Measurements from ENCODE around the gene STYXL1.

STYXL1 gene

DNA sequence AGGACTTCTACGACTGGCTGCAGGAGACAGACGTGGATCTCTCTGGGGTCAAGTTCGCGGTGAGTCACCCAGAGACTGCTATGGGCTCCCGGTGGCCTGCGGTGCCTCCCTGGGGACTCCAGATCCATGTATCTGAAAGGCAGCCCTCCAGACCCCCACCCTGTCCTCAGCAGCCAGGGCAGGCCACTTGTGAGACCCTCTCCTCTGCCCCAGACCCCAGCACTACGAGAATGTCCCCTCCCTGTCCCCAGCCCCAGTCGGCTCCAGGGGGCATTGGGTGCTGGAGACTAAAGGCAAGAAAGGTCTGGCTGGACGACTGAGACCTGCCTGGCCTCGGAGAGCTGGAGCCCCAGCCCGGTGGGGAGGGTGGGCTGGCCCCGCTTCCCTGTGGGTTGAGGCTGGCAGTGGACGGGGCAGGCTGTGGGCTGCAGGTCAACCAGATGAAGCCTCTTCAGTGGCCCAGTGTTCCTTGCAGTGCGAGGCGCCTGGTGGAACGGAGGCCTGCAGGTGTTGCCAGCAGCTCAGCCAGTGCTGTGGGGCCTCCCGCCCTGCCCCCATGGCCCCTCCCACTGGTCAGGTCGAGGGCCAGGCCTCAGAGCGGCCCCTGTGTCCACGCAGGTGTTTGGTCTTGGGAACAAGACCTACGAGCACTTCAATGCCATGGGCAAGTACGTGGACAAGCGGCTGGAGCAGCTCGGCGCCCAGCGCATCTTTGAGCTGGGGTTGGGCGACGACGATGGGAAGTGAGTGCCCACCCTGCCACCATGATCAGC is 67.2 kb downstream of the STYXL1 start:
- H3K9ac ChIP-seq (ENCODE audit: low read length), result no peak overlapping the region
- no peak overlapping the region for H3K18ac ChIP-seq (ENCODE audit: low read depth in 1 of 2, low read length in 2 of 2)

GRCh38 chr7:75979759-75980429 is 67.9 kb downstream of the STYXL1 start:
- H3K27me3 ChIP-seq (ENCODE audit: control insufficient read depth in 1 of 2, insufficient read depth in 1 of 2, low read length in 2 of 2), result no peaks in the 10 kb centered on the region
- WGBS, result 95% methylated on average over 21 of the region's 22 CpGs
- no peak overlapping the region for H3K9ac ChIP-seq (ENCODE audit: low read length)
- H3K4me1 ChIP-seq (ENCODE audit: control insufficient read depth, insufficient read depth, low read depth, low read length), result peaks cover 21% of the 10 kb centered on the region
- H3K4ac ChIP-seq (ENCODE audit: low read depth in 1 of 2, low read length in 2 of 2), result no peak overlapping the region
- peaks cover 57 to 59% of the 10 kb centered on the region in 2 experiments for H3K36me3 ChIP-seq (ENCODE audit: control insufficient read depth in 1 of 2, insufficient read depth in 2 of 2, low read depth in 1 of 2, low read length in 2 of 2)
- no peaks in the 10 kb centered on the region for H3K79me1 ChIP-seq (replicated peaks; ENCODE audit: low read length, poor library complexity, severe bottlenecking)
- no peak overlapping the region for H4K8ac ChIP-seq (ENCODE audit: low read length)
- no peak overlapping the region for H2AK5ac ChIP-seq (ENCODE audit: low read length, severe bottlenecking)
- no peak overlapping the region for H3K4me2 ChIP-seq (ENCODE audit: low read length, poor library complexity, severe bottlenecking)
- no peak overlapping the region for H2BK12ac ChIP-seq (ENCODE audit: low read length in 2 of 2)
- no peak overlapping the region for H2BK120ac ChIP-seq (ENCODE audit: low read depth, low read length)
- no peak overlapping the region for H3K27ac ChIP-seq (ENCODE audit: low read length, poor library complexity, severe bottlenecking)
- H3K9me3 ChIP-seq (ENCODE audit: control insufficient read depth, low read length), result no peaks in the 10 kb centered on the region
- no peak overlapping the region for H3K18ac ChIP-seq (ENCODE audit: low read depth in 1 of 2, low read length in 2 of 2)
- H3K14ac ChIP-seq (ENCODE audit: low read length in 2 of 2), result no peak overlapping the region
- H2AFZ ChIP-seq (ENCODE audit: low read depth, low read length), result no peak overlapping the region
- no peak overlapping the region for H3K4me3 ChIP-seq (ENCODE audit: insufficient read depth in 1 of 2, low read depth in 1 of 2, low read length in 2 of 2)
- no peak overlapping the region for H2BK5ac ChIP-seq (ENCODE audit: low read depth, low read length, poor library complexity, severe bottlenecking)
- no peak for DNase-seq
- H2BK15ac ChIP-seq (ENCODE audit: low read depth, poor library complexity, severe bottlenecking), result no peak overlapping the region
- no peak overlapping the region for H4K91ac ChIP-seq (ENCODE audit: low read length)
- H3K23ac ChIP-seq (ENCODE audit: low read length in 2 of 2), result no peak overlapping the region

More for the DNA sequence above, 67.2 kb downstream of the STYXL1 start:
- H3K4me1 ChIP-seq (ENCODE audit: control insufficient read depth, insufficient read depth, low read depth, low read length), result peaks cover 21% of the 10 kb centered on the region
- H2AFZ ChIP-seq (ENCODE audit: low read depth, low read length), result no peak overlapping the region
- no peak overlapping the region for H3K14ac ChIP-seq (ENCODE audit: low read length in 2 of 2)
- no peak overlapping the region for H3K4me3 ChIP-seq (ENCODE audit: insufficient read depth in 1 of 2, low read depth in 1 of 2, low read length in 2 of 2)
- H3K79me1 ChIP-seq (replicated peaks; ENCODE audit: low read length, poor library complexity, severe bottlenecking), result no peaks in the 10 kb centered on the region
- H3K27me3 ChIP-seq (ENCODE audit: control insufficient read depth in 1 of 2, insufficient read depth in 1 of 2, low read length in 2 of 2), result no peaks in the 10 kb centered on the region
- H3K4ac ChIP-seq (ENCODE audit: low read depth in 1 of 2, low read length in 2 of 2), result no peak overlapping the region
- H2BK5ac ChIP-seq (ENCODE audit: low read depth, low read length, poor library complexity, severe bottlenecking), result no peak overlapping the region
- H3K4me2 ChIP-seq (ENCODE audit: low read length, poor library complexity, severe bottlenecking), result no peak overlapping the region
- no peak overlapping the region for H2AK5ac ChIP-seq (ENCODE audit: low read length, severe bottlenecking)
- peak overlapping the region; percentile 18 for H4K91ac ChIP-seq (ENCODE audit: low read length)
- no peak overlapping the region for H2BK15ac ChIP-seq (ENCODE audit: low read depth, poor library complexity, severe bottlenecking)
- no peaks in the 10 kb centered on the region for H3K9me3 ChIP-seq (ENCODE audit: control insufficient read depth, low read length)
- DNase-seq, result no peak
- no peak overlapping the region for H3K23ac ChIP-seq (ENCODE audit: low read length in 2 of 2)
- WGBS, result 88% methylated on average over 29 of the region's 29 CpGs
- H4K8ac ChIP-seq (ENCODE audit: low read length), result no peak overlapping the region
- H2BK12ac ChIP-seq (ENCODE audit: low read length in 2 of 2), result no peak overlapping the region
- H3K36me3 ChIP-seq (ENCODE audit: control insufficient read depth in 1 of 2, insufficient read depth in 2 of 2, low read depth in 1 of 2, low read length in 2 of 2), result peaks cover 64 to 66% of the 10 kb centered on the region in 2 experiments
- H2BK120ac ChIP-seq (ENCODE audit: low read depth, low read length), result no peak overlapping the region
- no peak overlapping the region for H3K27ac ChIP-seq (ENCODE audit: low read length, poor library complexity, severe bottlenecking)

DNA sequence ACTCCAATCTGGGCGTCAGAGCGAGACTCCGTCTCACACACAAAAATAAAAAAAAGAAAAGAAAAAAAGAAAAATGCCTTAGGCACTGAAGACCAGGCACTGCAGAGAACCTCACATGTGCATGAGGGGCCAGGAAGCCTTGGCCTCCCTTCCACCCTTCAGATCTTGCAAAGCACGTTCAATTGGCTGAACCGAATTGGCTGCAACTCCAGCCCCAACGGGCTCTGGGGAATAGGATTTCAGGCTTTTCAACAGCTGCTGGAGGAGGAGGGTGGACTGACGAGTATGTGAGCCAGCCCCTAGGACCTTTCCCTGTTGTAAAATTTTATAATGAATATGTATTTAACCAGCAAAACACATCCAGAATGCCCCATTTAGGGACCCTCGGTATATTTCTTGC is 70.1 kb downstream of the STYXL1 start:
- Histone ChIP-seq H3K9me3 (ENCODE audit: control insufficient read depth, low read length) (no peaks in the 10 kb centered on the region), H3K4me1 (ENCODE audit: control insufficient read depth, insufficient read depth, low read depth, low read length) (peaks cover 14% of the 10 kb centered on the region), H3K9ac (ENCODE audit: low read length) (peak overlapping the region; percentile 41), H2BK12ac (ENCODE audit: low read length in 2 of 2) (no peak overlapping the region), H3K27ac (ENCODE audit: low read length, poor library complexity, severe bottlenecking) (no peak overlapping the region), H4K8ac (ENCODE audit: low read length) (no peak overlapping the region), H2BK5ac (ENCODE audit: low read depth, low read length, poor library complexity, severe bottlenecking) (no peak overlapping the region), H3K14ac (ENCODE audit: low read length in 2 of 2) (no peak overlapping the region), H3K4me3 (ENCODE audit: insufficient read depth in 1 of 2, low read depth in 1 of 2, low read length in 2 of 2) (no peak overlapping the region), H3K79me1 (replicated peaks; ENCODE audit: low read length, poor library complexity, severe bottlenecking) (no peaks in the 10 kb centered on the region), H3K23ac (ENCODE audit: low read length in 2 of 2) (no peak overlapping the region), H2AK5ac (ENCODE audit: low read length, severe bottlenecking) (no peak overlapping the region), H2BK15ac (ENCODE audit: low read depth, poor library complexity, severe bottlenecking) (no peak overlapping the region), H3K36me3 (ENCODE audit: control insufficient read depth in 1 of 2, insufficient read depth in 2 of 2, low read depth in 1 of 2, low read length in 2 of 2) (peaks cover 48 to 56% of the 10 kb centered on the region in 2 experiments), H3K27me3 (ENCODE audit: control insufficient read depth in 1 of 2, insufficient read depth in 1 of 2, low read length in 2 of 2) (no peaks in the 10 kb centered on the region), H2AFZ (ENCODE audit: low read depth, low read length) (no peak overlapping the region), H2BK120ac (ENCODE audit: low read depth, low read length) (no peak overlapping the region), H3K18ac (ENCODE audit: low read depth in 1 of 2, low read length in 2 of 2) (no peak overlapping the region), H4K91ac (ENCODE audit: low read length) (no peak overlapping the region), H3K4me2 (ENCODE audit: low read length, poor library complexity, severe bottlenecking) (no peak overlapping the region), H3K4ac (ENCODE audit: low read depth in 1 of 2, low read length in 2 of 2) (no peak overlapping the region)
- no peak for DNase-seq
- 83% methylated on average over 5 of the region's 8 CpGs for WGBS

DNA sequence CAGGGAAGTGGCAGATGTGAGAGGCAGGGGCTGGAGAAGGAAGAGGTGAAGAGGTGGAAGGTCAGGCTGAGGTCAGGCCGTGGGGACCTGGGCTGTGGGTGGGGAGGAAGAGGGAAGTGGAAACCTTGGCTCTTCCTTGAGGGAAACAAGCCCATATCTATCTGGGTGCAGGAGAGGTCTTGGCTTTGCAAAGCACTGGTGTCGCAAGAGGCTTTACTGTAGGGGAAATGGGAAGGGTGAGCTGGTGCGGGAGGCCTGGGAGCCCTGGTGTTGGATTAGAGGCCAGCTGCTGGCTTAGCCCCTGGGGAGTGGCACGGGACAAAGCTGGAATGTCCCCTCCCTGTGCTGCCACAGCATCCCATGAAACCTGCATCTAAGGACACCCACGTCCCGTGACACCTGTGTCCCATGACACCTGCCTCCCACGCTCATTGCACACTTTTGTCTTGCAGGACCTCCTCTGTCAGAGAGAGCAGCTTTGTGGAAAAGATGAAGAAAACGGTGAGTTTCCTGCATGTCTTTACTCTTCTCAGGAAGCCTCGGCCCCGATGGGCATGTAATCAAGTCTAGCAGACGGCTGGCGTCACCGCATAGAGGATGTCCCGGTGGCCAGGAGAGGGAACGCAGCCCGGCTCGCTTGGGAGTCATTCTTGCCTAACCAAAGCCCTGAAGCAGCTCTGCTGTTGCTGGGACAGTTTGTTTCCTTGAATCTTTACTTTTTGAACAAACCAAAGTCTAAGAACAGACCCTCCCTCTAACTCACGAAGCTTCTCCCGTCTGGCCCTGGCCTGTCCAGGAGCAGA is 75.6 kb downstream of the STYXL1 start:
- 90% methylated on average over 19 of the region's 19 CpGs for WGBS
- H2BK5ac ChIP-seq (ENCODE audit: low read depth, low read length, poor library complexity, severe bottlenecking), result no peak overlapping the region
- H3K27me3 ChIP-seq (ENCODE audit: control insufficient read depth in 1 of 2, insufficient read depth in 1 of 2, low read length in 2 of 2), result no peaks in the 10 kb centered on the region
- H3K4me3 ChIP-seq (ENCODE audit: insufficient read depth in 1 of 2, low read depth in 1 of 2, low read length in 2 of 2), result no peak overlapping the region
- H2BK12ac ChIP-seq (ENCODE audit: low read length in 2 of 2), result no peak overlapping the region
- no peak overlapping the region for H4K91ac ChIP-seq (ENCODE audit: low read length)
- H2BK15ac ChIP-seq (ENCODE audit: low read depth, poor library complexity, severe bottlenecking), result no peak overlapping the region
- H2BK120ac ChIP-seq (ENCODE audit: low read depth, low read length), result no peak overlapping the region
- no peak overlapping the region for H2AFZ ChIP-seq (ENCODE audit: low read depth, low read length)
- no peak overlapping the region for H2AK5ac ChIP-seq (ENCODE audit: low read length, severe bottlenecking)
- peak overlapping the region in 1 of 2 experiments; percentile 29 for H3K18ac ChIP-seq (ENCODE audit: low read depth in 1 of 2, low read length in 2 of 2)
- H3K79me1 ChIP-seq (replicated peaks; ENCODE audit: low read length, poor library complexity, severe bottlenecking), result peaks cover 13% of the 10 kb centered on the region
- H3K14ac ChIP-seq (ENCODE audit: low read length in 2 of 2), result peak overlapping the region in 1 of 2 experiments; percentile 31
- peak; percentile 24 for DNase-seq
- no peak overlapping the region for H3K4me2 ChIP-seq (ENCODE audit: low read length, poor library complexity, severe bottlenecking)
- no peak overlapping the region for H3K23ac ChIP-seq (ENCODE audit: low read length in 2 of 2)
- H4K8ac ChIP-seq (ENCODE audit: low read length), result no peak overlapping the region
- H3K4ac ChIP-seq (ENCODE audit: low read depth in 1 of 2, low read length in 2 of 2), result peak overlapping the region in 1 of 2 experiments; percentile 12
- H3K36me3 ChIP-seq (ENCODE audit: control insufficient read depth in 1 of 2, insufficient read depth in 2 of 2, low read depth in 1 of 2, low read length in 2 of 2), result peaks cover 40 to 41% of the 10 kb centered on the region in 2 experiments
- peaks cover 7% of the 10 kb centered on the region for H3K4me1 ChIP-seq (ENCODE audit: control insufficient read depth, insufficient read depth, low read depth, low read length)
- no peak overlapping the region for H3K27ac ChIP-seq (ENCODE audit: low read length, poor library complexity, severe bottlenecking)
- no peaks in the 10 kb centered on the region for H3K9me3 ChIP-seq (ENCODE audit: control insufficient read depth, low read length)
- no peak overlapping the region for H3K9ac ChIP-seq (ENCODE audit: low read length)

All from mesenchymal stem cell (in vitro differentiated cells and primary cell).